ENCODE measurements around the gene TCEAL8. TPM values are rescaled to one million over a fixed set of nuclear protein-coding genes. Genes with fewer than 3 reads are reported as not detected.

TCEAL8 gene
- total RNA-seq, 4 donors from 2014 or later, result 38.4 to 54.6 (median 47.9) TPM

DNA sequence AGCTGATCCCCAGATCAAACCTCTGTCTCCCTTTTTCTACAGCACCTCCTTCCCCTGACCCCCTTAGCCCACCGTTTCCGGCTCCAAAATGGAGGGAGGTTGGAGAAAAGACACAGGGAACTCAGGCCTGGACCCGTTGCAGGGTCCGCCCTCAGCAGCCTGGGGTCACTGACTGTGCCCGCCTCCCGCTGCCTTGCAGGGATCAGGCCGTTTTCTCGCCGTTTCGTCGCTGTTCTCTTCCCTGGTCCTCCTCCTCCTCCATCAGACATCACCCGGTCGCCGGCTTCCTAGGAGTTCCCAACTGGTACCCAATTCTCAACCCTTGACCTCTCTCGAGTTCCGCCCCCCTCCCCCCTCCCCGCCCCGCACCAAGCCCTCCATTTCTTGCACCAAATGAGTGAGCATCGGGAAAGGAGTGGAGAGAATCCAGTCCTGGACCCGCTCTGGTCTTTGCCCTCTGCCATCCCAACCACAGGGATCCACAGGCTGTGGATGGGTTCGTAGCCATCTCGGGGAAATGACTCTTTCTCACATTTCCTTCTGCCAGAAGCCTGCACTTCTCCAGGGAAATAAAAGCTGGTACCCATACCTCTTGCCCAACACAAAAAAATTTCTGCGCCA, 21.1 kb upstream of the TCEAL8 start:
- 3 to 38% methylated on average over 16 to 23 of the region's 23 CpGs for WGBS, 2 donors
- no peak overlapping the region for H3K4me3 ChIP-seq (ENCODE audit: low read depth, poor library complexity, severe bottlenecking)
- TF ChIP-seq, protein P1, sequence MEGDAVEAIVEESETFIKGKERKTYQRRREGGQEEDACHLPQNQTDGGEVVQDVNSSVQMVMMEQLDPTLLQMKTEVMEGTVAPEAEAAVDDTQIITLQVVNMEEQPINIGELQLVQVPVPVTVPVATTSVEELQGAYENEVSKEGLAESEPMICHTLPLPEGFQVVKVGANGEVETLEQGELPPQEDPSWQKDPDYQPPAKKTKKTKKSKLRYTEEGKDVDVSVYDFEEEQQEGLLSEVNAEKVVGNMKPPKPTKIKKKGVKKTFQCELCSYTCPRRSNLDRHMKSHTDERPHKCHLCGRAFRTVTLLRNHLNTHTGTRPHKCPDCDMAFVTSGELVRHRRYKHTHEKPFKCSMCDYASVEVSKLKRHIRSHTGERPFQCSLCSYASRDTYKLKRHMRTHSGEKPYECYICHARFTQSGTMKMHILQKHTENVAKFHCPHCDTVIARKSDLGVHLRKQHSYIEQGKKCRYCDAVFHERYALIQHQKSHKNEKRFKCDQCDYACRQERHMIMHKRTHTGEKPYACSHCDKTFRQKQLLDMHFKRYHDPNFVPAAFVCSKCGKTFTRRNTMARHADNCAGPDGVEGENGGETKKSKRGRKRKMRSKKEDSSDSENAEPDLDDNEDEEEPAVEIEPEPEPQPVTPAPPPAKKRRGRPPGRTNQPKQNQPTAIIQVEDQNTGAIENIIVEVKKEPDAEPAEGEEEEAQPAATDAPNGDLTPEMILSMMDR (IDR thresholded peaks at IDR 0.05), result no peak
- no peak for TF ChIP-seq POLR2A (IDR thresholded peaks at IDR 0.05)
- no peak for DNase-seq (ENCODE audit: low spot score in 2 of 2)
- intact Hi-C loops (cut with DNase I; ENCODE audit: low total_unique reads), result no loop called here

DNA sequence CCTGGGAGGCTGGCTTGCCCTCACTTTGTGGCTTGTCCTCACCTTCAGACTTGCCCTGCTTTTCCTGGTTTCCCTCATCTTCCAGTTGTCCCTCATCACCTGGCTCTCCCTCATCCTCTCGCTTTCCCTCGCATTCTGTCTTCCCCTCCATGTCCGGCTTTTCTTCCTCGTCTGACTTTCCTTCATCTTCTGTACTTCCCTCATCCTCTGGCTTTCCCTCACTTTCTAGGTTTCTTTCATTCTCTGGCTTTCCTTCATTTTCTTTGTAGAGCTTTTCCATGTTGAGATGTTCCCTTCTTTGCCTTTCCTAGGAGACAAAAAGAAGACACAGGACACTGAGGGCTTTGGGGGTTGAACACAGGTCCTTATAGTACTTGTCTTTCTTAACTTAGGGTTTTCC, 19.3 kb upstream of the TCEAL8 start:
- 86 to 100% methylated on average over 4 of the region's 4 CpGs for WGBS, 2 donors
- DNase-seq (ENCODE audit: low spot score in 2 of 2), result no peak
- H3K4me3 ChIP-seq (ENCODE audit: low read depth, poor library complexity, severe bottlenecking), result no peak overlapping the region
- TF ChIP-seq, protein P1 (IDR thresholded peaks at IDR 0.05), result no peak
- no peak for TF ChIP-seq POLR2A (IDR thresholded peaks at IDR 0.05)
- intact Hi-C loops (cut with DNase I; ENCODE audit: low total_unique reads), result no loop called here

DNA sequence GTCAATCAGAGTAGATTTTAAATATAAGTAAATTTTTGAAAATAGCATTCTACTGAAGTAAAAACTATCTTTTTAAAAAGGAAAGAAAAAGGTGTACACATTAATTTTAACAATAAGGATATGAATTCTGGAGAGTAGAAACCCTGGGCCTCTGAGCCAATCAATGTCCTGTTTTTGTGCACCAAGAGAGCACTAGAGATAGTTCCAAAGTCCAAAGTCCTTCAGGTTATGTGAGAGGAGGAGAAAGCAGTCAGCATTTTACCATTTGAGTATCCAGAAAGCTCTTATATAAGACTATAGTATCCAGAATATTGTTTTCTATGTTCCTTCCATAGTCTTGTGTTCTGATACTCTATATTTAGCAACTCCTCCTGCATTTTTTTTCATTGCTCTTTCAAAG, 3.3 kb upstream of the TCEAL8 start:
- DNase-seq (ENCODE audit: low spot score in 2 of 2), result no peak
- TF ChIP-seq, protein P1 (IDR thresholded peaks at IDR 0.05), result no peak
- no peak for TF ChIP-seq POLR2A (IDR thresholded peaks at IDR 0.05)
- no peak overlapping the region for H3K4me3 ChIP-seq (ENCODE audit: low read depth, poor library complexity, severe bottlenecking)
- intact Hi-C loops (cut with DNase I; ENCODE audit: low total_unique reads), result no loop called here

DNA sequence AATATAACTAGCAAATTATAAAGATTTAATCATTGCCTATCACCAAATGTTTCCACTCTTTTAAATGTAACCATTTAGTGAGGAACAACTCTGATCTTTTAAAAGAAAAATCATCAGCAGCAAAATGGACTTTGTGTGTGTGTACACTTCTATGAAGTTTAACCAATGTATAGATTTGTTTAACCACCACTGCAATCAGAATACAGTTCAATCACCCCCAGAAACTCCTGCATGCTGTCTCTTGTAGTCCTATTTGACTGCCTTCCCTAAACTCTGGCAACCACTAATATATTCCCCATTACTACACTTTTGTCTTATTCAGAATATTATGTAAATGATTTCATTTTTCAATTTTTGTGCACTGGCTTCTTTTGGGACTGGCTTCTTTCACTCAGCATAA, 1.7 kb upstream of the TCEAL8 start:
- intact Hi-C loops (cut with DNase I; ENCODE audit: low total_unique reads), result no loop called here
- TF ChIP-seq POLR2A (IDR thresholded peaks at IDR 0.05), result no peak
- TF ChIP-seq, protein P1 (IDR thresholded peaks at IDR 0.05), result no peak
- no peak for DNase-seq (ENCODE audit: low spot score in 2 of 2)
- no peak overlapping the region for H3K4me3 ChIP-seq (ENCODE audit: low read depth, poor library complexity, severe bottlenecking)

DNA sequence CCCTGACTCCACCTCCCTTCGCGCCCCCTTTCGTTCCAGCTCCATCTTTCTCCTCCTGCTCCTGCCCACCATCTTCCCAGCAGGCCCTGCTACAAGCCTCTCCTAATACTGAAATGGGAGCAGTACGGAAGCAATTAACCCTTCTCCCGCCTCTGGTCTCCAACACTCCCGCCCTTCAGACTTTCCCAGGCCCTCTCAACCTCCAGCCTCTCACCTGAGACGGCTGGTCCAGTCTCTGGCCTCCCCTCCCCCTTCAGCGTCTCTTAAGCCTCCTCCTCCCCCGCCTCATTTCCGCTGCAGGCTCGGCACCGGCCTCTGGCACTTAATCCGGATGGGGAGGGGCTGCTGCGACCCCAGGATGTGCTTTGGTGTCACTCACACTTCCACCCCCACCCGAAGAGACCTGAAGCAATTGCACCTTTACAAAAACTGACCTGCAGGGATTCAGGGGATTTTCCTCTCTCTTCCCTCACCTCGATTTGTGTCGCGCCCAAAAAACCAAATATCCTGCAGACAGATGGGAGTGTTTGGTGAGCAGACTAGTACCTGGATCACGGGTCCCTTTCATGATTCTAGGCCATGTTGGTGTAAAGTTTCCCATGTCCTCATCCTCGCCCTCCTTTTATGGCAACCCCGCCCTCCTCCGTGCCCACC, 657 bp downstream of the TCEAL8 start:
- H3K4me3 ChIP-seq (ENCODE audit: low read depth, poor library complexity, severe bottlenecking), result peak overlapping the region; percentile 56
- WGBS, 2 donors, result 0 to 20% methylated on average over 22 of the region's 22 CpGs
- DNase-seq (ENCODE audit: low spot score in 2 of 2), result peak in 1 of 2 donors; percentile 19
- intact Hi-C loops (cut with DNase I; ENCODE audit: low total_unique reads), result no loop called here
- TF ChIP-seq POLR2A (IDR thresholded peaks at IDR 0.05), result no peak
- TF ChIP-seq, protein P1 (IDR thresholded peaks at IDR 0.05), result no peak

DNA sequence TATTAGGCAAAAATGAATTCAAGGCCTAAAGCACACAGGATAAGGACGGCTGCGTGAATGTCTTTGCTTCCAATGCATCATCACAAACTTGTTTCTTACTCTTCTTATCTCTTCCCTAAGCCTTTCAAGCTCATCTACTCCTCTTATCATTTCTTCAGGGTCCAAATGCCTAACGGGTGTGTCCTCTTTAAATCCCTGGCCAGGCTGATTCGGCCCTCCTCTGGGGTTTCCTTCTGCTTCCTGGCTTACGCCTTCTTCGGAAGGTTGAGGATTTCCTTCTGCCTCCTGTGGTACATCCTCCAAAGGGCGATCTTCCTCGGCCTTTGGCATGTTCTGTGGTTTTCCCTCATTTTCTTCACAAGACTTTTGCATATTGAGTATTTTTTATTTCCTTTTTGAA, 1.3 kb downstream of the TCEAL8 start:
- intact Hi-C loops (cut with DNase I; ENCODE audit: low total_unique reads), result no loop called here

More for the DNA sequence above, 1.3 kb downstream of the TCEAL8 start:
- 20 to 50% methylated on average over 8 of the region's 8 CpGs for WGBS, 2 donors
- no peak for DNase-seq (ENCODE audit: low spot score in 2 of 2)
- no peak overlapping the region for H3K4me3 ChIP-seq (ENCODE audit: low read depth, poor library complexity, severe bottlenecking)
- no peak for TF ChIP-seq POLR2A (IDR thresholded peaks at IDR 0.05)
- TF ChIP-seq, protein P1 (IDR thresholded peaks at IDR 0.05), result no peak
